WTC11 (cell line): Measurements from ENCODE around the gene IL17RD. TPM values are rescaled to one million over a fixed set of nuclear protein-coding genes. Genes with fewer than 3 reads are reported as not detected.

ENCODE experiments used
- ATAC-seq: fragments of 200-7000 bp; cut with Tn5 transposase; 2 replicates; pipeline ENCODE4 v1.10.0; 2021; ENCODE audit warnings: mild to moderate bottlenecking, moderate library complexity
- CTCF ChIA-PET: fragments of 300-600 bp; sonication (Branson Sonifier 250); formaldehyde crosslinking; loops from one replicate; lab custom pipeline; 2021; ENCODE audit warnings: antibody characterized with exemption; lab: Charles Lee
- POLR2A ChIA-PET: fragments of 350-600 bp; sonication (Branson Sonifier 250); formaldehyde crosslinking; loops from one replicate; lab custom pipeline; 2021; ENCODE audit warnings: antibody characterized with exemption; lab: Charles Lee
- DNase-seq: peaks from one replicate; pipeline ENCODE4 v3.0.0; 2021; ENCODE audit warnings: low spot score
- H3K27ac Mint-ChIP-seq: 2 replicates; pipeline ENCODE4 v1.8.0; 2021; ENCODE audit warnings: mixed read lengths
- H3K27me3 Mint-ChIP-seq: 2 replicates; pipeline ENCODE4 v1.8.0; 2021; ENCODE audit warnings: low read depth, mild to moderate bottlenecking, moderate library complexity, mixed read lengths
- H3K36me3 Mint-ChIP-seq: 2 replicates; pipeline ENCODE4 v1.8.0; 2021; ENCODE audit warnings: mixed read lengths
- H3K4me1 Mint-ChIP-seq: 2 replicates; pipeline ENCODE4 v1.8.0; 2022; ENCODE audit warnings: mixed read lengths
- H3K4me3 Mint-ChIP-seq: 2 replicates; pipeline ENCODE4 v1.8.0; 2021; ENCODE audit warnings: mild to moderate bottlenecking, moderate library complexity, mixed read lengths
- H3K9me3 Mint-ChIP-seq: 2 replicates; pipeline ENCODE4 v1.8.0; 2021; ENCODE audit warnings: mixed read lengths
- CREB1 ChIP-seq: sonication (generic); formaldehyde crosslinking; IDR thresholded peaks from 2 replicates; pipeline ENCODE4 v1.8.0; 2023; ENCODE audit warnings: mild to moderate bottlenecking, missing genetic modification reagents
- ESRRA ChIP-seq: sonication (generic); formaldehyde crosslinking; IDR thresholded peaks from 2 replicates; pipeline ENCODE4 v1.8.1; 2022; ENCODE audit warnings: mild to moderate bottlenecking, missing genetic modification reagents, borderline replicate concordance
- ETV6 ChIP-seq: sonication (generic); formaldehyde crosslinking; IDR thresholded peaks from 2 replicates; pipeline ENCODE4 v1.8.1; 2022; ENCODE audit warnings: mild to moderate bottlenecking, missing genetic modification reagents
- GABPB1 ChIP-seq: sonication (generic); formaldehyde crosslinking; IDR thresholded peaks from 2 replicates; pipeline ENCODE4 v1.8.1; 2023; ENCODE audit warnings: mild to moderate bottlenecking, missing genetic modification reagents
- JUN ChIP-seq: sonication (generic); formaldehyde crosslinking; IDR thresholded peaks from 2 replicates; pipeline ENCODE4 v1.8.0; 2023; ENCODE audit warnings: mild to moderate bottlenecking, missing genetic modification reagents
- KAT7 ChIP-seq: sonication (generic); formaldehyde crosslinking; IDR thresholded peaks from 2 replicates; pipeline ENCODE4 v1.8.1; 2023; ENCODE audit warnings: missing genetic modification reagents, mild to moderate bottlenecking, borderline replicate concordance
- MYBL2 ChIP-seq: sonication (generic); formaldehyde crosslinking; IDR thresholded peaks from 2 replicates; pipeline ENCODE4 v1.8.1; 2023; ENCODE audit warnings: mild to moderate bottlenecking, moderate library complexity, missing genetic modification reagents
- OVOL2 ChIP-seq: fragments of 250-450 bp; sonication (Bioruptor Pico); IDR thresholded peaks from 2 replicates; pipeline ENCODE4 v1.9.0; 2021; ENCODE audit warnings: mild to moderate bottlenecking, borderline replicate concordance
- RELA ChIP-seq: sonication (generic); formaldehyde crosslinking; IDR thresholded peaks from 2 replicates; pipeline ENCODE4 v1.8.1; 2022; ENCODE audit warnings: missing genetic modification reagents, mild to moderate bottlenecking, borderline replicate concordance
- SMAD4 ChIP-seq: sonication (generic); formaldehyde crosslinking; IDR thresholded peaks from 2 replicates; pipeline ENCODE4 v1.8.0; 2022; ENCODE audit warnings: mild to moderate bottlenecking, missing genetic modification reagents
- TCF7 ChIP-seq: sonication (generic); formaldehyde crosslinking; IDR thresholded peaks from 2 replicates; pipeline ENCODE4 v1.8.0; 2022; ENCODE audit warnings: mild to moderate bottlenecking, low read depth, missing genetic modification reagents, moderate library complexity
- ZNF121 ChIP-seq: sonication (generic); formaldehyde crosslinking; IDR thresholded peaks from 2 replicates; pipeline ENCODE4 v1.8.0; 2023; ENCODE audit warnings: missing genetic modification reagents
- ZNF671 ChIP-seq: fragments of 250-450 bp; sonication (Bioruptor Pico); IDR thresholded peaks from 2 replicates; pipeline ENCODE4 v1.8.0; 2021; ENCODE audit warnings: mild to moderate bottlenecking
- total RNA-seq: library from RNA; stranded (reverse); gene quantifications from 3 replicates; pipeline ENCODE4 v1.2.3, GENCODE V29; 2021
- TF ChIP-seq, protein P1 (sequence below): sonication (generic); formaldehyde crosslinking; IDR thresholded peaks from 2 replicates; pipeline ENCODE4 v1.8.0; 2022; ENCODE audit warnings: mild to moderate bottlenecking, missing genetic modification reagents
- TF ChIP-seq, protein P2 (sequence below): sonication (generic); formaldehyde crosslinking; conservative IDR thresholded peaks from 2 replicates; pipeline ENCODE4 v1.8.1; 2023; ENCODE audit warnings: mild to moderate bottlenecking, low read depth, missing genetic modification reagents, moderate library complexity
- TF ChIP-seq, protein P3 (sequence below): sonication (generic); formaldehyde crosslinking; IDR thresholded peaks from 2 replicates; pipeline ENCODE4 v1.8.1; 2023; ENCODE audit warnings: mild to moderate bottlenecking, missing genetic modification reagents, moderate library complexity
- TF ChIP-seq, protein P4 (sequence below): sonication (generic); formaldehyde crosslinking; IDR thresholded peaks from 2 replicates; pipeline ENCODE4 v1.8.1; 2022; ENCODE audit warnings: mild to moderate bottlenecking, moderate library complexity, missing genetic modification reagents
- TF ChIP-seq, protein P5 (sequence below): sonication (generic); formaldehyde crosslinking; IDR thresholded peaks from 2 replicates; pipeline ENCODE4 v1.8.1; 2023; ENCODE audit warnings: mild to moderate bottlenecking, missing genetic modification reagents, borderline replicate concordance
- TF ChIP-seq, protein P6 (sequence below): sonication (generic); formaldehyde crosslinking; IDR thresholded peaks from 2 replicates; pipeline ENCODE4 v1.8.1; 2022; ENCODE audit warnings: mild to moderate bottlenecking, missing genetic modification reagents, moderate library complexity, borderline replicate concordance

IL17RD gene
- total RNA-seq, 1 experiment from 2014 or later: 72.9 TPM

DNA sequence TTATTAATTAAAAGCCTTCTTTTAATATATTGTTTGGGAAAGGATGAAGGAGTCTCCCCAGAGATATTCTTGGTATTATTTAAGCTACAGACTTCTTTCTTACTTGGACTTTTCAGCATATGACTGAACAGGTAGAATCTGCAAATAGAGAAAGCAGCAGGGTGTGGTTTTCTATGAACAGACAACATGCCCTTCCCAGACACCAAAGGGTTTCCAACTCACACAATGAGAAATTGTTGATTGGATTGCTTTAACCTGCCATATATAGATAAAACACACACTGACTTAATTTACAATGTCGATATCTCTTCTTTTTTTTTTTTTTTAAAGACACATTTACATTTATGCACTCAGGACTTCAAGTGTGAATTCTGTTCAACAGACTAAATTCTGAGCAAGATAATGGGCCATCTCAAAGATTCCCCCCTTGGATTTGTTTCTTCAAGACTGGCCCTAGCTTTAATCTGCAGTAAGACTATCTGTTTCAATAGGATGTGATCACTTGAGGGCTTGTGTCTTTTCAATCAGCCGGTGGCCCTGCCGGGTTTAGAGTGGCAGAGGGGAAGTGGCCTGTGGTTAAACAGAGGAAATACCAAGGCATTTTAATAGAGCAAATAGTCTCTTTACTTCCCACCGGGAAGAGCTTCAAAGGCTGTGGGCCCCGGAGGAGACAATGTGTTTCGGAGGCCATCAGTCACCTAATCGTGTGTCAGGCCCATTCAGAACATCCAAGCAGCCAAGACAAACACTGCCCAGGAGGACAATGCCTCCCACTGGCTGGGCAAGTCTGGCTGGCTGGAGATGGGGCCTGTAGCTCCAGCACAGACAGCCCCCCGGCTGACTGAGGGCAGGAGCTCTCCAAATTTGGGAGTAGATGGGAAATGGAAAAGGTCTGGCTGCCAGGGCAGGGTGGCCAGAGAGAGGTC is 6.1 kb downstream of the IL17RD start (continued):
- TF ChIP-seq ZNF671 (CRISPR knock-in tag): no peak
- TF ChIP-seq, protein P1, sequence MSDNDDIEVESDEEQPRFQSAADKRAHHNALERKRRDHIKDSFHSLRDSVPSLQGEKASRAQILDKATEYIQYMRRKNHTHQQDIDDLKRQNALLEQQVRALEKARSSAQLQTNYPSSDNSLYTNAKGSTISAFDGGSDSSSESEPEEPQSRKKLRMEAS (CRISPR knock-in tag): peak; percentile 38; the same call in 1 of the 2 replicates
- peak; percentile 91 for TF ChIP-seq ETV6 (CRISPR knock-in tag)
- TF ChIP-seq, protein P2, sequence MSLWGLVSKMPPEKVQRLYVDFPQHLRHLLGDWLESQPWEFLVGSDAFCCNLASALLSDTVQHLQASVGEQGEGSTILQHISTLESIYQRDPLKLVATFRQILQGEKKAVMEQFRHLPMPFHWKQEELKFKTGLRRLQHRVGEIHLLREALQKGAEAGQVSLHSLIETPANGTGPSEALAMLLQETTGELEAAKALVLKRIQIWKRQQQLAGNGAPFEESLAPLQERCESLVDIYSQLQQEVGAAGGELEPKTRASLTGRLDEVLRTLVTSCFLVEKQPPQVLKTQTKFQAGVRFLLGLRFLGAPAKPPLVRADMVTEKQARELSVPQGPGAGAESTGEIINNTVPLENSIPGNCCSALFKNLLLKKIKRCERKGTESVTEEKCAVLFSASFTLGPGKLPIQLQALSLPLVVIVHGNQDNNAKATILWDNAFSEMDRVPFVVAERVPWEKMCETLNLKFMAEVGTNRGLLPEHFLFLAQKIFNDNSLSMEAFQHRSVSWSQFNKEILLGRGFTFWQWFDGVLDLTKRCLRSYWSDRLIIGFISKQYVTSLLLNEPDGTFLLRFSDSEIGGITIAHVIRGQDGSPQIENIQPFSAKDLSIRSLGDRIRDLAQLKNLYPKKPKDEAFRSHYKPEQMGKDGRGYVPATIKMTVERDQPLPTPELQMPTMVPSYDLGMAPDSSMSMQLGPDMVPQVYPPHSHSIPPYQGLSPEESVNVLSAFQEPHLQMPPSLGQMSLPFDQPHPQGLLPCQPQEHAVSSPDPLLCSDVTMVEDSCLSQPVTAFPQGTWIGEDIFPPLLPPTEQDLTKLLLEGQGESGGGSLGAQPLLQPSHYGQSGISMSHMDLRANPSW (CRISPR knock-in tag): 0 out of 2 replicates have a peak, but pooled peaks have one; percentile 43
- TF ChIP-seq RELA (CRISPR knock-in tag): no peak
- peak; percentile 71 for TF ChIP-seq ZNF121 (CRISPR knock-in tag)
- 0 out of 2 replicates have a peak, but pooled peaks have one; percentile 31 for TF ChIP-seq SMAD4
- TF ChIP-seq CREB1 (CRISPR knock-in tag): 0 out of 2 replicates have a peak, but pooled peaks have one; percentile 41

DNA sequence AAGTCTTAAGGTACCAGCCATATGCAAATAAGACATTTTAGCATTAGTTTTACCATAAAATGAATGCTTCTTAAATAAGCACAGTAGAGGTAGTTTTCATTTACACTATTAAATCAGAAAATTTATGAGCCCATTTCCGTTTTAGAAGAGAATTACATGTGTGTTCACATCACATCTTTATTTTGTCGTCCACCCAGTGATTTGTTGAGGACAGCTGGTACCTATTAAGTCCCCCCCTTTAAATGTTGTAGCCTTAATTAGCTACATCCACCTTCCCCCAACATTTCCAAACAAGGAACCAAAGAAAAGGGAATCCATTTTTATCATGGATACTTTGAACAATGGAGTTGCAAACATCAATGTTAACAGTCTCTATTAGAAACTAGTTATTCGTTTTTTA is 6.8 kb downstream of the IL17RD start:
- DNase-seq (no peak), ATAC-seq (no peak)
- H3K9me3 Mint-ChIP-seq: no peaks in the 10 kb centered on the region
- ChIA-PET CTCF (interaction anchor here (1.7 kb wide), 1 partner anchor 57 kb away, joined by 5 read pairs; no protein-coding TSS in a partner anchor), POLR2A (interaction anchor here (0.5 kb wide), 1 partner anchor 27 kb away, joined by 3 read pairs; no protein-coding TSS in a partner anchor)
- H3K4me1 Mint-ChIP-seq: peaks cover 95% of the 10 kb centered on the region
- no peak overlapping the region for H3K27ac Mint-ChIP-seq
- H3K36me3 Mint-ChIP-seq: no peaks in the 10 kb centered on the region
- peaks cover 14% of the 10 kb centered on the region for H3K27me3 Mint-ChIP-seq
- peak overlapping the region; percentile 22 for H3K4me3 Mint-ChIP-seq
- TF ChIP-seq ETV6 (CRISPR knock-in tag) (no peak), MYBL2 (CRISPR knock-in tag) (no peak), ESRRA (CRISPR knock-in tag) (no peak)

DNA sequence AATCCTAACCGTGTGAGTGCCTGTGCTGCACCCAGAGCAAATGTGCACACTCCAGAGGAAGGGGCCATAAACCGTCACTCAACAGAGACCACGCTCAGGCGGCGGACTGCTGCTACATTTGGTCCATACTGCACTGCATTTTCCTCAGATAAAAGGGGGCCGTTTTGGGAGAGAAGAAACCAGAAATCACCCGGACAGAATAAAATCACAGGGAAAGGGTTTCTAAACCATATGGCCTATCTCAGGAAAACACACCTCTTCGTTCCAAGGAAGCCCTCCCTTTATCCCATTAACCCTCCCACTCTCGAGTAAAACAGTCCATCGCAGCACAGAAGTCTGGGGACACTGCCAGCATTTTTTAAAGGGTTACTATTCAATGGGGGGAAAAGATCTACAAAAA is 7.6 kb downstream of the IL17RD start:
- POLR2A ChIA-PET: no interaction called here
- TF ChIP-seq, protein P3, sequence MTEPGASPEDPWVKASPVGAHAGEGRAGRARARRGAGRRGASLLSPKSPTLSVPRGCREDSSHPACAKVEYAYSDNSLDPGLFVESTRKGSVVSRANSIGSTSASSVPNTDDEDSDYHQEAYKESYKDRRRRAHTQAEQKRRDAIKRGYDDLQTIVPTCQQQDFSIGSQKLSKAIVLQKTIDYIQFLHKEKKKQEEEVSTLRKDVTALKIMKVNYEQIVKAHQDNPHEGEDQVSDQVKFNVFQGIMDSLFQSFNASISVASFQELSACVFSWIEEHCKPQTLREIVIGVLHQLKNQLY (CRISPR knock-in tag): no peak
- TF ChIP-seq ZNF671 (CRISPR knock-in tag) (no peak), JUN (no peak), OVOL2 (CRISPR knock-in tag) (no peak), GABPB1 (CRISPR knock-in tag) (no peak), KAT7 (CRISPR knock-in tag) (no peak), TCF7 (CRISPR knock-in tag) (no peak)
- TF ChIP-seq, protein P4, sequence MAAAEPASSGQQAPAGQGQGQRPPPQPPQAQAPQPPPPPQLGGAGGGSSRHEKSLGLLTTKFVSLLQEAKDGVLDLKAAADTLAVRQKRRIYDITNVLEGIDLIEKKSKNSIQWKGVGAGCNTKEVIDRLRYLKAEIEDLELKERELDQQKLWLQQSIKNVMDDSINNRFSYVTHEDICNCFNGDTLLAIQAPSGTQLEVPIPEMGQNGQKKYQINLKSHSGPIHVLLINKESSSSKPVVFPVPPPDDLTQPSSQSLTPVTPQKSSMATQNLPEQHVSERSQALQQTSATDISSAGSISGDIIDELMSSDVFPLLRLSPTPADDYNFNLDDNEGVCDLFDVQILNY (CRISPR knock-in tag): no peak
- TF ChIP-seq, protein P5, sequence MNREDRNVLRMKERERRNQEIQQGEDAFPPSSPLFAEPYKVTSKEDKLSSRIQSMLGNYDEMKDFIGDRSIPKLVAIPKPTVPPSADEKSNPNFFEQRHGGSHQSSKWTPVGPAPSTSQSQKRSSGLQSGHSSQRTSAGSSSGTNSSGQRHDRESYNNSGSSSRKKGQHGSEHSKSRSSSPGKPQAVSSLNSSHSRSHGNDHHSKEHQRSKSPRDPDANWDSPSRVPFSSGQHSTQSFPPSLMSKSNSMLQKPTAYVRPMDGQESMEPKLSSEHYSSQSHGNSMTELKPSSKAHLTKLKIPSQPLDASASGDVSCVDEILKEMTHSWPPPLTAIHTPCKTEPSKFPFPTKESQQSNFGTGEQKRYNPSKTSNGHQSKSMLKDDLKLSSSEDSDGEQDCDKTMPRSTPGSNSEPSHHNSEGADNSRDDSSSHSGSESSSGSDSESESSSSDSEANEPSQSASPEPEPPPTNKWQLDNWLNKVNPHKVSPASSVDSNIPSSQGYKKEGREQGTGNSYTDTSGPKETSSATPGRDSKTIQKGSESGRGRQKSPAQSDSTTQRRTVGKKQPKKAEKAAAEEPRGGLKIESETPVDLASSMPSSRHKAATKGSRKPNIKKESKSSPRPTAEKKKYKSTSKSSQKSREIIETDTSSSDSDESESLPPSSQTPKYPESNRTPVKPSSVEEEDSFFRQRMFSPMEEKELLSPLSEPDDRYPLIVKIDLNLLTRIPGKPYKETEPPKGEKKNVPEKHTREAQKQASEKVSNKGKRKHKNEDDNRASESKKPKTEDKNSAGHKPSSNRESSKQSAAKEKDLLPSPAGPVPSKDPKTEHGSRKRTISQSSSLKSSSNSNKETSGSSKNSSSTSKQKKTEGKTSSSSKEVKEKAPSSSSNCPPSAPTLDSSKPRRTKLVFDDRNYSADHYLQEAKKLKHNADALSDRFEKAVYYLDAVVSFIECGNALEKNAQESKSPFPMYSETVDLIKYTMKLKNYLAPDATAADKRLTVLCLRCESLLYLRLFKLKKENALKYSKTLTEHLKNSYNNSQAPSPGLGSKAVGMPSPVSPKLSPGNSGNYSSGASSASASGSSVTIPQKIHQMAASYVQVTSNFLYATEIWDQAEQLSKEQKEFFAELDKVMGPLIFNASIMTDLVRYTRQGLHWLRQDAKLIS (CRISPR knock-in tag): no peak
- TF ChIP-seq, protein P6, sequence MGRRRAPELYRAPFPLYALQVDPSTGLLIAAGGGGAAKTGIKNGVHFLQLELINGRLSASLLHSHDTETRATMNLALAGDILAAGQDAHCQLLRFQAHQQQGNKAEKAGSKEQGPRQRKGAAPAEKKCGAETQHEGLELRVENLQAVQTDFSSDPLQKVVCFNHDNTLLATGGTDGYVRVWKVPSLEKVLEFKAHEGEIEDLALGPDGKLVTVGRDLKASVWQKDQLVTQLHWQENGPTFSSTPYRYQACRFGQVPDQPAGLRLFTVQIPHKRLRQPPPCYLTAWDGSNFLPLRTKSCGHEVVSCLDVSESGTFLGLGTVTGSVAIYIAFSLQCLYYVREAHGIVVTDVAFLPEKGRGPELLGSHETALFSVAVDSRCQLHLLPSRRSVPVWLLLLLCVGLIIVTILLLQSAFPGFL (CRISPR knock-in tag): no peak

More for the DNA sequence above, 7.6 kb downstream of the IL17RD start:
- H3K4me3 Mint-ChIP-seq: peak overlapping the region; percentile 9; the same call in 1 of the 2 replicates
- H3K27me3 Mint-ChIP-seq: peaks cover 6% of the 10 kb centered on the region
- DNase-seq: no peak
- H3K27ac Mint-ChIP-seq: no peak overlapping the region
- no peak for ATAC-seq
- no peaks in the 10 kb centered on the region for H3K9me3 Mint-ChIP-seq
- CTCF ChIA-PET: no interaction called here
- H3K36me3 Mint-ChIP-seq: no peaks in the 10 kb centered on the region
- peaks cover 95% of the 10 kb centered on the region for H3K4me1 Mint-ChIP-seq
